Stomach (tissue), 9 donors: ENCODE measurements around the gene IER5L. TPM values are rescaled to one million over a fixed set of nuclear protein-coding genes. Genes with fewer than 3 reads are reported as not detected.

Experiments used
- DNase-seq, 2 donors: peaks; one replicate each; pipeline versions ENCODE4 v3.0.0 to v3.0.0-alpha.2; 2013 to 2019
- H3K27ac ChIP-seq, 5 donors: fragments of 200-600 bp in 4 of 5; sonication (generic) in 4 of 5; one replicate each; pipeline ENCODE4 v1.5.1; 2013 to 2019; ENCODE audit warnings: mild to moderate bottlenecking in 1 of 5, moderate library complexity in 1 of 5
- H3K27me3 ChIP-seq, 3 donors: fragments of 200-600 bp; sonication (generic); one replicate each; pipeline ENCODE4 v1.5.1; 2017 to 2019; ENCODE audit warnings: mixed run types in 1 of 3
- H3K36me3 ChIP-seq, 4 donors: fragments of 200-600 bp; sonication (generic); 1 replicate in 3 of 4; 2 replicates in 1 of 4; pipeline ENCODE4 v1.5.1; 2016 to 2019
- H3K4me1 ChIP-seq, 4 donors: fragments of 200-600 bp; sonication (generic); one replicate each; pipeline ENCODE4 v1.5.1; 2016 to 2019
- H3K4me3 ChIP-seq, 4 donors: fragments of 200-600 bp; sonication (generic) in 3 of 4; one replicate each; pipeline ENCODE4 v1.5.1; 2016 to 2019; ENCODE audit warnings: mild to moderate bottlenecking in 1 of 4
- H3K9me3 ChIP-seq, 4 donors: fragments of 200-600 bp; sonication (generic); one replicate each; pipeline ENCODE4 v1.5.1; 2016 to 2019
- CTCF ChIP-seq, 7 experiments: fragments of 450-650 bp in 4 of 7; fragments of 200-600 bp in 3 of 7; sonication (generic) in 3 of 7; IDR thresholded peaks; one replicate each; pipeline ENCODE4 v1.5.1; 2016 to 2019; ENCODE audit warnings: antibody characterized with exemption in 7 of 7, control low read depth in 2 of 7, mild to moderate bottlenecking in 1 of 7
- EP300 ChIP-seq: sonication (generic); formaldehyde crosslinking; IDR thresholded peaks from one replicate; pipeline ENCODE4 v1.6.1; 2017; ENCODE audit warnings: antibody characterized with exemption
- POLR2A ChIP-seq, 4 donors: fragments of 450-650 bp; IDR thresholded peaks; one replicate each; pipeline ENCODE4 v1.6.1; 2016; ENCODE audit warnings: antibody characterized with exemption in 4 of 4, control low read depth in 2 of 4, mild to moderate bottlenecking in 1 of 4, moderate library complexity in 1 of 4
- POLR2AphosphoS5 ChIP-seq, 3 donors: sonication (generic); formaldehyde crosslinking; IDR thresholded peaks; one replicate each; pipeline ENCODE4 v1.6.1; 2016; ENCODE audit warnings: antibody characterized with exemption in 3 of 3
- WGBS, 5 donors: extraction: QIAGEN DNeasy Blood & Tissue Kit in 3 of 5; methylation state at CpG; one replicate each; pipeline versions ENCODE4 v1.1.5 to v1.1.7; 2013 to 2018; 5-methylcytosine and 5-hydroxymethylcytosine counted together
- intact Hi-C: fragments of 100-400 bp; cut with DNase I; formaldehyde crosslinking; loops from one replicate; pipeline ENCODE4 v1.15.1; 2023; ENCODE audit warnings: low total_unique reads
- polyA plus RNA-seq, 3 donors: library from polyadenylated mRNA; stranded (reverse); fragments of 200-250 nt; gene quantifications; one replicate each; pipeline ENCODE4 v1.2.3, GENCODE V29; 2013
- total RNA-seq, 5 donors: library from RNA; depleted of rRNA; stranded (reverse); fragments of >200 nt; gene quantifications; one replicate each; pipeline versions ENCODE4 v1.1.0 to v1.2.3, GENCODE V29; 2014 to 2016
- donor health status: healthy with polysubstance abuse.
- donor health status: Bipolar disorder and iron deficiency.
- donor health status: healthy.

IER5L gene
- total and polyA plus RNA-seq, 8 donors: 2.6 to 30.4 (median 6.2) TPM

DNA sequence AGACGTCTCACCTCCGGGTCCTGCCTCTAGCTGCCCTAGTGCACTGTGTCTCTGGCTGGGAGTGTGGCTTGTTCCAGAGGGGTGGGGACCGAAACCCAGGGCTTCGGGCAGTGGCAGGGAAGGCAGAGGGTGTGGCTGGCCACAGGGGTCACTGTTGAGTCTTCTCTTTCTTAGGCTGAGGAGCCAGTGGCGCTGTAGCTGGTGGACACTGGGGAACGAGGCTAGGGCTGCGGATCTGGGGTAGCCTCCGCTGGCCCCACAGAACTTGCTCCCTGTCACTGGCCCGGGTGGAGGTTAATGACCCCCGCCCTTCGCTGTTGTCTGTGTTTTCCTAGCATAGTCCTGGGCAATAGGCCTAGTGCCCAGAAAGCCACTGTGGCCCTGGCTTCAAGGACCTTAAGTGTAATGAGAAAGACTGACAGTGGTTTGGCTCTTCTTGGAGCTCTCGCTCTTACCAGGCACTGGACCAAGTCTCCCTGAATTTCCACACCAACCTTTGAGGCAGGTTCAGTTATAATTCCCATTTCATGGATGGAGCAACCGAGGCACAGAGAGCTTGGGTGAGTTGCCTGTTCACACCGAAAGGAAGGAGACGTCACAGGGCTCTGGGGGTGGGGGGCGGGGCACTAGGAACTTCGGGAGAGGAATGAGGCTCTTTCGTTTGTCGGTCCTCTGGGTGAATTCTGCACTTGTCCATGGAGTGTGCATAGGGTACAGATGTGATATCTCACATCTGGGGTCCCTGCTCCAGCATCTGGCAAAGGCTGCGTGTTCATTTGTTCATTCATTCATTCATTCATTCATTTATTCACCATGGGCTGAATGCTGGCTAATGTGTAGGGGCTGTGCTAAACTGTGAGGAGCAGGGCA, 4.8 kb upstream of the IER5L start:
- intact Hi-C loops: no loop called here
- H3K9me3 ChIP-seq: no peaks in the 10 kb centered on the region
- no peak overlapping the region for H3K4me3 ChIP-seq
- H3K27ac ChIP-seq: no peak overlapping the region
- no peaks in the 10 kb centered on the region for H3K27me3 ChIP-seq
- 69 to 80% (median 72%) methylated on average over 14 to 20 of the region's 20 CpGs for WGBS, 5 donors
- H3K36me3 ChIP-seq: no peaks in the 10 kb centered on the region
- no peak for TF ChIP-seq EP300
- TF ChIP-seq CTCF (IDR thresholded peaks at IDR 0.05): peak in 2 of 7 experiments; percentile 19 to 28
- TF ChIP-seq POLR2AphosphoS5 (IDR thresholded peaks at IDR 0.05): no peak
- TF ChIP-seq POLR2A (IDR thresholded peaks at IDR 0.05): no peak
- peaks cover 9 to 36% (median 14%) of the 10 kb centered on the region in 4 donors for H3K4me1 ChIP-seq
- peak in 1 of 2 donors; percentile 78 for DNase-seq

DNA sequence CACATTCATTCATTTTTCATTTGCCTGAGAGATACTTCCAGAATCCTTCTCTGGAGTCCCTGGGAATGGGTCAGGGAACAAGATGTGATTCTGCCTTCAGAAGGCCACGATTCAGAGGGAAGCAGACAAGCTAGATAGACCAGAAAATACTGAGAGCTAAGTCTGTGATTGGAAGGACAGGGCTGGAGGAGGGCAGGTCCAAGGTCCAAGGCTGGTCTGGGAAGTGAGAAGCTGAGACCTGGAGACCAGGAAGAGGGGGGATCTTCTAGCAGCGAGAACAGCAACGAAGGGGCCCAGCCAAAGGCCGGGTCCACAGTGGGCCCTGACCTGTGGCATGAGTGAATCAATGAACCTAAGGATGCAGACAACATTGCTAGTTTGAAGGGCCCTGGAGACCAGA, 4.1 kb upstream of the IER5L start:
- DNase-seq: peak in 1 of 2 donors; percentile 83
- Histone ChIP-seq H3K27me3 (no peaks in the 10 kb centered on the region), H3K27ac (no peak overlapping the region), H3K9me3 (no peaks in the 10 kb centered on the region), H3K36me3 (no peaks in the 10 kb centered on the region), H3K4me3 (no peak overlapping the region), H3K4me1 (peaks cover 9 to 36% (median 16%) of the 10 kb centered on the region in 4 donors)
- 47 to 74% (median 64%) methylated on average over 4 of the region's 4 CpGs for WGBS, 5 donors
- intact Hi-C loops: no loop called here
- TF ChIP-seq EP300 (no peak), POLR2AphosphoS5 (IDR thresholded peaks at IDR 0.05) (no peak)

DNA sequence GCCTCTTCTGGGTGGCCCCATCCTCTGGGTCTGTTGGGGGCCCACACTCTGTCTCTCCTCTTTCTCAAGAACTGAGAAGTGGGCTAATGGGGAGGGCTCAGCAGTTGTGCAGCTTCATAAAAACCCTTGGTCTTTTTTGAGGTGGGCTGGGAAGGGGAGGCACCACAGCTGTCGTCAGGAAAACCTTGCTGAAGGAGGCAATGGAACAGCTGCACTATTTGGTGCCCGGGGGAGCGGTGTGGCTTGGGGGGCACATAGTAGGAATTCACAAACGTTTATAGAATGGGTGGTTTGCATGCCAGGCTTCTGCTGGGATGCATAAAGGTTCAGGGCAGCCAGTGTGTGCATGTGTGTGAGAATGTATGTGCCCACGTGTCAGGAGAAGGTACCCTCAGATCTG, 3.2 kb upstream of the IER5L start:
- no peaks in the 10 kb centered on the region for H3K27me3 ChIP-seq
- TF ChIP-seq POLR2A (IDR thresholded peaks at IDR 0.05) (no peak), EP300 (no peak), POLR2AphosphoS5 (IDR thresholded peaks at IDR 0.05) (no peak), CTCF (IDR thresholded peaks at IDR 0.05) (no peak)
- no peak overlapping the region for H3K27ac ChIP-seq
- H3K4me3 ChIP-seq: no peak overlapping the region
- H3K9me3 ChIP-seq: no peaks in the 10 kb centered on the region
- intact Hi-C loops: no loop called here
- no peaks in the 10 kb centered on the region for H3K36me3 ChIP-seq
- WGBS, 5 donors: 73 to 78% (median 77%) methylated on average over 5 of the region's 5 CpGs
- DNase-seq: no peak
- H3K4me1 ChIP-seq: peaks cover 9 to 36% (median 20%) of the 10 kb centered on the region in 4 donors

GRCh38 chr9:129178568-129179382, 714 bp upstream of the IER5L start:
- peaks cover 20 to 52% (median 39%) of the 10 kb centered on the region in 4 donors for H3K4me1 ChIP-seq
- intact Hi-C loops: no loop called here
- no peak for TF ChIP-seq CTCF (IDR thresholded peaks at IDR 0.05)
- TF ChIP-seq POLR2A (IDR thresholded peaks at IDR 0.05): no peak
- TF ChIP-seq EP300: no peak
- no peak for TF ChIP-seq POLR2AphosphoS5 (IDR thresholded peaks at IDR 0.05)
- H3K4me3 ChIP-seq: peak overlapping the region; percentile 61 to 99 (median 86)
- no peaks in the 10 kb centered on the region for H3K27me3 ChIP-seq
- DNase-seq: peak in 1 of 2 donors; percentile 77
- WGBS, 5 donors: 11 to 29% (median 16%) methylated on average over 20 to 45 of the region's 45 CpGs
- H3K36me3 ChIP-seq: no peaks in the 10 kb centered on the region
- H3K9me3 ChIP-seq: no peaks in the 10 kb centered on the region
- H3K27ac ChIP-seq: peak overlapping the region in 3 of 5 donors; percentile 3 to 98 (median 97)
